ENCODE results near the gene CT47C1. TPM values are rescaled to one million over a fixed set of nuclear protein-coding genes. Genes with fewer than 3 reads are reported as not detected.

The CT47C1 gene
- total RNA-seq, 1 experiment from 2014 or later = not detected

GRCh38 chrX:119067023-119067739, 5.6 kb upstream of the CT47C1 start:
- Histone ChIP-seq H4K5ac (ENCODE audit: insufficient read length, low read depth, low read length) (no peak overlapping the region), H4K91ac (ENCODE audit: insufficient read length, low read depth, low read length) (no peak overlapping the region), H4K8ac (replicated peaks; ENCODE audit: insufficient read length, low read depth, low read length) (no peak overlapping the region), H3K79me1 (ENCODE audit: insufficient read depth, low read depth, low read length, poor library complexity, severe bottlenecking) (no peaks in the 10 kb centered on the region), H3K56ac (ENCODE audit: insufficient read length, low read depth, low read length) (no peak overlapping the region), H2BK5ac (ENCODE audit: insufficient read length, low read length) (no peak overlapping the region), H3K18ac (ENCODE audit: insufficient read length, low read depth, low read length) (no peak overlapping the region), H2BK12ac (ENCODE audit: insufficient read length, low read depth, low read length) (no peak overlapping the region), H3K27me3 (ENCODE audit: insufficient read depth, low read length) (no peaks in the 10 kb centered on the region), H3K4me2 (ENCODE audit: insufficient read depth, insufficient read length, low read length) (no peak overlapping the region), H2BK15ac (ENCODE audit: low read depth, low read length) (no peak overlapping the region), H2AK5ac (ENCODE audit: insufficient read length, low read length) (no peak overlapping the region), H3T11ph (ENCODE audit: low read length) (no peak overlapping the region), H4K20me1 (ENCODE audit: control insufficient read depth, insufficient read depth, insufficient read length) (no peaks in the 10 kb centered on the region), H3K4ac (ENCODE audit: low read depth, low read length) (no peak overlapping the region), H2BK20ac (ENCODE audit: low read depth, low read length, poor library complexity, severe bottlenecking) (no peak overlapping the region), H3K9me3 (ENCODE audit: control insufficient read depth, low read depth, low read length) (peaks cover 39% of the 10 kb centered on the region), H3K79me2 (ENCODE audit: insufficient read depth, low read length) (no peaks in the 10 kb centered on the region), H3K27ac (ENCODE audit: insufficient read length, low read depth, low read length) (no peak overlapping the region), H2BK120ac (ENCODE audit: low read depth, low read length, poor library complexity, severe bottlenecking) (no peak overlapping the region), H3K23ac (ENCODE audit: insufficient read length, low read depth, low read length) (no peak overlapping the region), H3K14ac (ENCODE audit: insufficient read depth, low read length) (no peak overlapping the region), H2AFZ (ENCODE audit: low read length) (no peak overlapping the region), H3K9ac (ENCODE audit: extremely low read depth, insufficient read length, low read length) (no peak overlapping the region), H3K23me2 (ENCODE audit: insufficient read length, low read depth, low read length, poor library complexity, severe bottlenecking) (no peaks in the 10 kb centered on the region), H3K4me1 (ENCODE audit: insufficient read depth, low read length) (no peaks in the 10 kb centered on the region)
- Mint-ChIP-seq H3K9me3 (peaks cover 34 to 35% of the 10 kb centered on the region in 2 experiments), H3K4me3 (no peak overlapping the region), H3K27me3 (ENCODE audit: low read depth) (peaks cover 4% of the 10 kb centered on the region; the same call in 1 of the 2 replicates), H3K36me3 (ENCODE audit: insufficient read depth in 1 of 3, low read depth in 3 of 3) (peaks cover 0 to 6% (median 0%) of the 10 kb centered on the region in 3 experiments; a peak in 1 of 7 replicates), H3K27ac (no peak overlapping the region), H3K4me1 (peaks cover 6 to 7% of the 10 kb centered on the region in 2 experiments)
- DNase-seq = peak; percentile 42
- peak; percentile 67 for TF ChIP-seq CTCF (conservative IDR thresholded peaks at IDR 0.05)
- WGBS (ENCODE audit: extremely low coverage, insufficient read length, low lambda C conversion rate) = no CpG with 5 or more reads among the region's 7 CpGs
